Heart left ventricle (tissue), 13 donors: Measurements from ENCODE around the gene C14orf132.

Source experiments
- CTCF ChIP-seq, 12 donors: fragments of 200-600 bp; sonication (generic) in 4 of 12; IDR thresholded peaks; one replicate each; pipeline versions ENCODE4 v1.5.0 to v1.8.0; 2018 to 2022; ENCODE audit warnings: antibody characterized with exemption in 12 of 12, mild to moderate bottlenecking in 5 of 12
- POLR2A ChIP-seq, 2 donors: fragments of 450-650 bp; IDR thresholded peaks; one replicate each; pipeline ENCODE4 v1.6.1; 2017; ENCODE audit warnings: antibody characterized with exemption in 2 of 2, mild to moderate bottlenecking in 2 of 2, moderate library complexity in 2 of 2
- donor health status: ischemic (EF 13 %, LVEDD 7.1; RV severe dilation, severe dysfunction).
- donor health status: DM: no; HTN: yes; CAD: no.
- donor health status: DM: no; HTN: no; CAD: no.
- donor health status: ischemic (EF 25% LVEDD 6.9; RV normal size, moderate dysfunction).
- donor health status: ischemic (EF 25% LVEDD 5.7; RV mildly dilated, moderate dysfunction).
- donor health status: ischemic (EF 35%, LVEDD 5.7; RV mildly dilated, moderate dysfunction).
- donor health status: nonischemic (EF 11% LVEDD 7.7; RV severe dilation, severe dysfunction).
- donor health status: DM: yes; HTN: yes; CAD: no.
- donor health status: PGD.
- donor health status: ischemic (EF 29% LVEDD 5.4; RV normal size, mild dysfunction).
- donor health status: nonischemic (EF 23%, LVEDD 6.1; RV moderate dilation, normal function).

GRCh38 chr14:96037891-96038557 is 1.1 kb upstream of the C14orf132 start:
- TF ChIP-seq CTCF (IDR thresholded peaks at IDR 0.05) = no peak
- no peak for TF ChIP-seq POLR2A (IDR thresholded peaks at IDR 0.05)
